B cell (primary cell): ENCODE results near the gene SHH.

Experiments
- CTCF ChIP-seq: fragments of 200-600 bp; IDR thresholded peaks from one replicate; pipeline ENCODE4 v1.8.0; 2022; ENCODE audit warnings: antibody characterized with exemption, mild to moderate bottlenecking
- EZH2 ChIP-seq: IDR thresholded peaks from 2 replicates; pipeline ENCODE4 v1.6.1; 2012; ENCODE audit warnings: borderline replicate concordance, low read depth, mild to moderate bottlenecking, moderate library complexity, low read length; ENCODE audit not compliant: insufficient read depth, poor library complexity, severe bottlenecking

- TF ChIP-seq CTCF = no peak
- no peak for TF ChIP-seq EZH2
Measured at GRCh38 chr7:155809947-155810769, 2.1 kb downstream of the SHH start.
